HEK293 (cell line): ENCODE measurements around the gene FCER2.

Experiments used
- CTCF ChIP-seq: fragments of 450-650 bp; formaldehyde crosslinking; IDR thresholded peaks from 2 replicates; pipeline ENCODE4 v1.5.1; 2016; ENCODE audit warnings: missing biosample characterization, missing genetic modification characterization
- MYNN ChIP-seq: fragments of 450-650 bp; formaldehyde crosslinking; IDR thresholded peaks from 2 replicates; pipeline ENCODE4 v1.5.1; 2016; ENCODE audit warnings: missing biosample characterization, missing genetic modification characterization, borderline replicate concordance
- REST ChIP-seq: fragments of 450-650 bp; formaldehyde crosslinking; IDR thresholded peaks from 2 replicates; pipeline ENCODE4 v1.5.1; 2016; ENCODE audit warnings: missing biosample characterization, missing genetic modification characterization
- ZNF24 ChIP-seq: fragments of 450-650 bp; formaldehyde crosslinking; IDR thresholded peaks from 2 replicates; pipeline ENCODE4 v1.5.1; 2016; ENCODE audit warnings: missing biosample characterization, missing genetic modification characterization

- TF ChIP-seq CTCF (no peak), REST (tag by site-specific recombination) (no peak), MYNN (tag by site-specific recombination) (no peak), ZNF24 (tag by site-specific recombination) (no peak)
Measured at GRCh38 chr19:7744871-7745650, 43.1 kb upstream of the FCER2 start.
